ACHN (cell line): ENCODE measurements around the gene ISLR2.

Source experiments
- DNase-seq: peaks from one replicate; pipeline ENCODE4 v3.0.0-alpha.2; 2015
- in situ Hi-C: cut with HindIII; loops from 2 replicates; pipeline ENCODE4 v1.10.0; 2017; ENCODE audit warnings: low sequenced_read_pairs, low pct_ligation_motif_present, low pct_unique_long_range_greater_than_20kb

Gene ISLR2

GRCh38 chr15:74172701-74173379 lies 42.5 kb downstream of the ISLR2 start:
- DNase-seq = no peak
- in situ Hi-C loops = no loop called here

DNA sequence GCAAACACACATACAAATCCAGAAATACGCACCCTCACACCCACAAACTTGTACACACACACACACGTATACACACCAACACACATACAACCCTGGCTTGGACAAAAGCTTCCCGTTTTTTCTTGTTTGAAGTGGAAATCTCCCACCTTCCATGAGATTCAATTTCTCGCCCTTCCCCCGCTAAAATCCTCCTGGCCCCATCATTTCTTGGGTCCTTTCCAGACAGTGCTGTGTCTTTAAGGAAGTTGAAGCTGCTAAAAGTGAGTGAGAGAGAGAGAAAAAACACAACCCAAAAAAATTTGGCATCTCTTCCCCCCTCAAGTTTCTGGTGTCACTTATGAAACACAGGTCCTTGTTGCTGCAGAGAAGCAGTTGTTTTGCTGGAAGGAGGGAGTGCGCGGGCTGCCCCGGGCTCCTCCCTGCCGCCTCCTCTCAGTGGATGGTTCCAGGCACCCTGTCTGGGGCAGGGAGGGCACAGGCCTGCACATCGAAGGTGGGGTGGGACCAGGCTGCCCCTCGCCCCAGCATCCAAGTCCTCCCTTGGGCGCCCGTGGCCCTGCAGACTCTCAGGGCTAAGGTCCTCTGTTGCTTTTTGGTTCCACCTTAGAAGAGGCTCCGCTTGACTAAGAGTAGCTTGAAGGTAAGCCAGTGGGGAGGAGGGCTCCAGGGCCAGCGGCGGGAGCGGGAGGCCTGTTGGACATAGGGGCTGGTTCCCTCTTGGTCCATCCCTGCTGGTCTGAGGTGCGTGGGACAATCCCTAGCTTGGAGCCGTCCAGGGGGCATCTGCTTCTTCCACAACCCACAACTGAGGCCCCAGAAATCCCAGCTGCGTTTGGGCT lies 43.2 kb downstream of the ISLR2 start, which contains the start of gene ISLR:
Gene ISLR, plus strand, starts transcription at position 331 of the 839 bp plus-strand sequence. CDS start 1,149 bp downstream, outside the sequence.
- no peak for DNase-seq
- in situ Hi-C loops = no loop called here

- in situ Hi-C loops = no loop called here
- no peak for DNase-seq
Observed at GRCh38 chr15:74174219-74174957, 44.0 kb downstream of the ISLR2 start.

DNA sequence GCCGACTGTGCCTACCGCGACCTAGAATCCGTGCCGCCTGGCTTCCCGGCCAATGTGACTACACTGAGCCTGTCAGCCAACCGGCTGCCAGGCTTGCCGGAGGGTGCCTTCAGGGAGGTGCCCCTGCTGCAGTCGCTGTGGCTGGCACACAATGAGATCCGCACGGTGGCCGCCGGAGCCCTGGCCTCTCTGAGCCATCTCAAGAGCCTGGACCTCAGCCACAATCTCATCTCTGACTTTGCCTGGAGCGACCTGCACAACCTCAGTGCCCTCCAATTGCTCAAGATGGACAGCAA lies 44.5 kb downstream of the ISLR2 start:
- in situ Hi-C loops = no loop called here

GRCh38 chr15:74175271-74176191 lies 45.1 kb downstream of the ISLR2 start:
- no peak for DNase-seq
- in situ Hi-C loops = no loop called here

More for the DNA sequence above, 44.5 kb downstream of the ISLR2 start:
- no peak for DNase-seq

GRCh38 chr15:74176262-74177214 lies 46.2 kb downstream of the ISLR2 start:
- in situ Hi-C loops = no loop called here
- no peak for DNase-seq

- DNase-seq = no peak
- in situ Hi-C loops = no loop called here
Observed at GRCh38 chr15:74178326-74179100, 48.1 kb downstream of the ISLR2 start.

DNA sequence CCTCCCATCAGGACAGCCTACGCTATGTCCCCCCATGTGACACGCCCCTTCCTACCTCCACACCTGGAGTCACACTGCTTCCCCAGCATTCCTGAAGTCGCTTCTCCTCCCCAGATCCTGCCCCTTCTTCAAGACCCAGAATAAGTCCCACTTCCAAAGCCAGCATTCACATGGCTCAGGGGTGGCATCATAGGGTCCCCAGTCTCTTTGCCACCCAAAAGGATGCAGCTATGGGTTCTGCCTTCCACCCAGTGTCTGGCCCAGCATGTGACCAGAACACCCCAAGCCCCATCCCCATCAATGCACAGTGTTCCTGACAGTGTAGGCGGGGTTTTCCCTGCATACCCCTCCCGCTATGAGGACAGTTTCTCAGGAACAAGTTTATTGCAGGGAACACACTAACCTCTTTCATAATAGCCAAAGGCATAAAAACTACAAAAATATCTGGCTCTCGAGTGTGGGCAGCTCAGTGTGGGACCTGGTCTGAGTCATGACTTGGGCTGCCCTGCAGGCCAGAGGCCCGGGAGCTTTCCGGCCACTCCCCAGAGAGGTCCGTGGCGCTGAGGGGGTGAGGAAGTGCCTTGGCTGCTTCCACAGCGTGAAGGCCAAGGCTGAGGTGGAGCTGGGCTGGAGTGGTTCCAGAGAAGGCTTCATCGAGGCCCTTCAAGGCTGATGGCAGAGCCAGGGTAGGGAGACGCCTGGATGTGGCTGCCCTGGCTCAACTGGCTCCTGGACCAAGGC lies 48.9 kb downstream of the ISLR2 start:
- peak; percentile 82 for DNase-seq
- in situ Hi-C loops = no loop called here

DNA sequence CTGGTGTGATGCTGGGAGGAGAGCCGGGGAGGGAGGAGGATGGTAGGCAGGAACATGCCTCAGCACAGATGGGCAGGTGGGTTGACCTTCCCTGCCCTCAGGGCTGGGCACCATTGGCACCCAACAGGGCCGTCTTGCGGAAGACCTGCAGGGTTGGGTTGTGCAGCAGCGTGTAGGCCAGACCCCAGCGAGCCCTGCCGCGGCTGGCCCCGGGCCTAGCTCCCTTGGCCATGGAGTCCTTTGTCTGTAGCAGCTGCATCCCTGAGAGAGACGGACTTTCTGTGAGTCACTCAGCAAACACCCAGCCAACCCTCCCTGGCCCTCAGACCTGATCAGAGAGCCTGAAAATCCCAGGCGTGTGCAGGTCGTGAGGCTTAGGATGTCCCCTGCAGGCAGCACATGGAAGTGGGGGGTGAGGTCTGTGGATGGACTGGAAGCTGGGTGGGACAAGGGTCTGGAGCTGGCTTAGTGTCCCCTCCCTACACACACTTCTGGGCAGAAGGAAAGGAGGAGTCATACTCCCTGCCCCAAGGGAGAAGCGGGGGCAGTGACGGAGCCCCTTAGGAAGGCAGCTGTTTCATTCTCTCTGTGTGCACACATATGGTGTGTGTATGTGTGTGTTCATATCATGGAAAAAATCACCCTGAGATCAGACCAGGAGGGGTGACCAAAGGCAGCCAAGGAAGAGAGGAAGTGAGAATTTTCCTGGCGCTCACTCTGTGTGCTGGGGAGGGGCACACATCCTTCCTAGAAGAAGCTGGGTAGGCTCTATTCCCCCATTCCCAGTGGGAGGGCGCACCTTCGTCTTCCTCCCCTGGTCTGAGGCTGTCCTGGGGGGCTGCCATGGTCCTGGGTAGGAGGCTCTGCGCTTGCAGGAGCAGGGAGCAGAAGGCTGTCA lies 49.8 kb downstream of the ISLR2 start:
- no peak for DNase-seq
- in situ Hi-C loops = no loop called here

DNA sequence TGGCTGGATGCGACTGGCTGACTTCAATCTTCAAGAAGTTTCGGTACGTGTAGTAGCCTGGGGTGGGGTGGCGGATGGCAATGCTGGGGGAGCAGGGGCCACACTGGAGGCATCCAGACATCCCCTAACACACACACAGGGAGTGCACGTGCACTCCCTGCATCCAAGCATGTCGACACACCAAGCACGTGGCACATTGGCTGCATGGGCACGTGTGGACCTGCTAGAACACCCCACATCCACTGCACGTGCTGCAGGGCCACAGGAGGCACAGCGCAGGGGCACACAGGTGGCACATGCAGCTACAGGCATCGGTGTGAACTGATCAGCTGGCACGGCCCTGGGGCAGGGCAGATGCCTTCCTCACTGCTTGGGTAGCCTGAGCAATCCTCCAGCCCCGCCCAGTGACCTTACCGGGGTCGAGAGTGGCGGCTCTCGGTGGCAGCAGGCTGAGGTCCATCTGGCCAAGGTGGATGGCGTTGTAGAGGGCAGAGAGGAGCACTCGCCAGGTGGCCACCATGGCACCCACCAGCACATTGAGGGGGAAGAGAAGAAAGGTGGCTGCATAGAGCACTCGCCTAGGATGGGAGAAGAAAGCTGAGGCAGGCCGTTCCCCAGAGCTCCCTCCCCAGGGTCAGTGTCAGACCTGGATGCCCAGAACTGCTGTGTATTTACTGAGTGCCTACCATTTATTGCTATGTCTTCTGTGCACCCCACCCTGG lies 50.7 kb downstream of the ISLR2 start:
- in situ Hi-C loops = no loop called here
- DNase-seq = no peak

- in situ Hi-C loops = no loop called here
- no peak for DNase-seq
Observed at GRCh38 chr15:74182131-74182530, 51.7 kb downstream of the ISLR2 start.

GRCh38 chr15:74184582-74185091 lies 54.3 kb downstream of the ISLR2 start:
- in situ Hi-C loops = no loop called here
- DNase-seq = no peak

DNA sequence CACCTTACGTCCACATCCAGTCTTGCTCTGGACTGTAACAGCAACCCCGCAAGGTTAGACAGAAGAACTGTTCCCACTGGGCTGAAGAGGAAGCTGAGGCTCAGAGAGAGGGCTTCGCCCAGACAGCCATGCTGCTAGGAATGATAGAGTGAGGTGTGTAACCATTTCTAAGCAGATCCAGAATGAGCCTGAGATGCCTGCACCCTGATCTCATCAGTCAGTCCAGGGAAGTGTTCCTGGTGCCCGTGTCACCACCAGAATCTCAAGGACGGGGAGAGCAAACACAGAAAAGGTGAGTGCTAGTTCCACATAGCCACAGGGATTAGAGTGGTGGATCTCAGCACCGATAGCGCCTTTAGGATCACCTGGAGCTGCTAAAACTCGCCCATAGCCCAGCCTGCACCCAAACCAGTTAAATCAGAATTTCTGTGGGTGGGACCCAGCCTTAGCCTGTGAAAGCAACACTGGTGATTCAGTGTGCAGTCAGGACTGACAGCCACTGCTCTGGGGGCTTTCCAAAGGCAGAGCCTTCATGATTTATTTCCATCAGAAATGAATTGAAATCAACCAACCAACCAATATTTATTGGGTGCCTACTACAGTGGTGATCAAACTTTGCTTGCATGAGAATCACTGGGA lies 55.4 kb downstream of the ISLR2 start:
- no peak for DNase-seq
- in situ Hi-C loops = no loop called here
